HepG2 (cell line): Measurements from ENCODE around the gene SYT8. TPM values are rescaled to one million over a fixed set of nuclear protein-coding genes. Genes with fewer than 3 reads are reported as not detected.

Experiments used
- ATAC-seq: fragments of 200-7000 bp; cut with Tn5 transposase; 3 replicates; pipeline ENCODE4 v1.9.1; 2020; ENCODE audit warnings: mild to moderate bottlenecking, moderate library complexity
- BruUV-seq: library from RNA; stranded (reverse); fragments of 400-500 nt; replicated peaks from 2 replicates; lab custom pipeline; 2021; lab: Mats Ljungman, UMichigan
- CTCF ChIA-PET: fragments of 300-600 bp; formaldehyde crosslinking; extraction: SDS; loops from one replicate; lab custom pipeline; 2021; ENCODE audit warnings: low total read pairs, inconsistent platforms, low intra/inter-chr PET ratio; lab: Yijun Ruan, JAX
- POLR2A ChIA-PET: fragments of 350-600 bp; sonication (Branson Sonifier 250); formaldehyde crosslinking; loops from one replicate; lab custom pipeline; 2020; ENCODE audit warnings: antibody characterized with exemption, inconsistent platforms; lab: Yijun Ruan, JAX
- DNase-seq: peaks from one replicate; pipeline ENCODE4 v3.0.0-alpha.2; 2015; ENCODE audit warnings: low spot score
- FAIRE-seq: peaks from 3 replicates; lab custom pipeline; 2011; peaks lifted over from hg19 to GRCh38; lab: Jason Lieb, UNC
- H2AFZ ChIP-seq: one replicate; pipeline ENCODE4 v1.6.1; 2011; ENCODE audit warnings: low read length, inconsistent platforms
- H3K27ac ChIP-seq: fragments of 300-600 bp; 3 replicates; pipeline ENCODE4 v1.8.0; 2011; ENCODE audit warnings: mixed run types, mild to moderate bottlenecking, mixed read lengths, low read length, inconsistent platforms; ENCODE audit not compliant: insufficient read depth; ENCODE audit errors: extremely low read length
- H3K27me3 ChIP-seq, 2 experiments: fragments of 200-600 bp in 1 of 2; 2 replicates in 1 of 2; 3 replicates in 1 of 2; pipeline versions ENCODE4 v1.6.0 to v1.8.0; 2011; ENCODE audit warnings: low read length in 2 of 2, mild to moderate bottlenecking in 2 of 2, moderate library complexity in 2 of 2, inconsistent platforms in 1 of 2; ENCODE audit not compliant: insufficient read depth in 2 of 2, control insufficient read depth in 1 of 2
- H3K36me3 ChIP-seq, 2 experiments: fragments of 200-600 bp in 1 of 2; replicated peaks in 1 of 2; 2 replicates in 1 of 2; 3 replicates in 1 of 2; pipeline versions ENCODE4 v1.5.1 to v1.8.0; 2011; ENCODE audit warnings: low read length in 2 of 2, inconsistent platforms in 1 of 2; ENCODE audit not compliant: insufficient read depth in 2 of 2, control insufficient read depth in 1 of 2
- H3K4me1 ChIP-seq: 2 replicates; pipeline ENCODE4 v1.5.1; 2012; ENCODE audit warnings: low read length, inconsistent platforms; ENCODE audit not compliant: insufficient read depth
- H3K4me2 ChIP-seq: 2 replicates; pipeline ENCODE4 v1.6.0; 2011; ENCODE audit warnings: low read depth, low read length, inconsistent platforms
- H3K4me3 ChIP-seq, 3 experiments: fragments of 200-600 bp in 1 of 3; sonication (generic), shearing (Covaris generic) in 1 of 3; replicated peaks in 1 of 3; 2 replicates each; pipeline ENCODE4 v1.5.1; 2011 to 2016; ENCODE audit warnings: low read length in 3 of 3, inconsistent platforms in 2 of 3, low read depth in 2 of 3, mild to moderate bottlenecking in 2 of 3, control low read depth in 1 of 3, mixed read lengths in 1 of 3; ENCODE audit not compliant: insufficient read depth in 1 of 3
- H3K79me2 ChIP-seq: one replicate; pipeline ENCODE4 v1.6.1; 2011; ENCODE audit warnings: low read length, inconsistent platforms; ENCODE audit not compliant: insufficient read depth
- H3K9ac ChIP-seq: 2 replicates; pipeline ENCODE4 v1.6.0; 2011; ENCODE audit warnings: mild to moderate bottlenecking, low read depth, low read length, inconsistent platforms; ENCODE audit not compliant: insufficient read depth
- H3K9me3 ChIP-seq: 2 replicates; pipeline ENCODE4 v1.5.1; 2012; ENCODE audit warnings: mild to moderate bottlenecking, low read length
- H4K20me1 ChIP-seq: 2 replicates; pipeline ENCODE4 v1.6.0; 2011; ENCODE audit warnings: inconsistent platforms, mild to moderate bottlenecking, low read length, moderate library complexity; ENCODE audit not compliant: insufficient read depth
- MXI1 ChIP-seq: IDR thresholded peaks from 3 replicates; pipeline ENCODE4 v1.6.1; 2012; ENCODE audit warnings: low read depth, low read length, inconsistent platforms, borderline replicate concordance
- NFIB ChIP-seq: sonication (generic); formaldehyde crosslinking; IDR thresholded peaks from 2 replicates; pipeline ENCODE4 v1.9.0; 2021; ENCODE audit warnings: missing genetic modification reagents, mild to moderate bottlenecking, borderline replicate concordance
- POLR2AphosphoS5 ChIP-seq: IDR thresholded peaks from 2 replicates; pipeline ENCODE4 v1.6.1; 2012; ENCODE audit warnings: low read depth, low read length
- ZNF451 ChIP-seq: sonication (generic); formaldehyde crosslinking; IDR thresholded peaks from 2 replicates; pipeline ENCODE4 v1.5.0; 2020; ENCODE audit warnings: mild to moderate bottlenecking, missing genetic modification reagents
- WGBS: methylation state at CpG from one replicate; pipeline ENCODE4 v1.1.6; 2017; ENCODE audit warnings: low lambda C conversion rate; 5-methylcytosine and 5-hydroxymethylcytosine counted together
- in situ Hi-C: cut with HindIII; loops from 2 replicates; pipeline ENCODE4 v1.10.0; 2017; ENCODE audit warnings: low pct_unique_long_range_greater_than_20kb; ENCODE audit not compliant: extremely low pct_ligation_motif_present
- intact Hi-C: fragments of 100-400 bp; cut with micrococcal nuclease; formaldehyde crosslinking; loops from one replicate; pipeline ENCODE4 v1.10.0; 2022; ENCODE audit not compliant: unreplicated experiment
- polyA plus RNA-seq, 8 experiments: library from polyadenylated mRNA; depleted of rRNA in 3 of 8; stranded (reverse) in 7 of 8; unstranded in 1 of 8; fragments of >200 nt; fragmentation: Illumina TruSeq in 4 of 8; extraction: Trizol in 4 of 8; gene quantifications; 2 replicates each; pipeline versions ENCODE4 v1.2.1 to v1.2.3, GENCODE V29; 2011 to 2016; ENCODE audit warnings: low read depth in 4 of 8, missing spikeins in 1 of 8, mixed read lengths in 1 of 8; ENCODE audit not compliant: insufficient read depth in 1 of 8
- total RNA-seq, 5 experiments: library from RNA; depleted of rRNA; stranded (reverse); fragments of >200 nt; fragmentation: Illumina TruSeq; extraction: Trizol; gene quantifications; 2 replicates each; pipeline ENCODE4 v1.2.3, GENCODE V29; 2016; ENCODE audit warnings: low read depth in 1 of 5
- TF ChIP-seq, protein P1 (sequence below): sonication (generic); formaldehyde crosslinking; IDR thresholded peaks from 2 replicates; pipeline ENCODE4 v1.9.0; 2021; ENCODE audit warnings: missing genetic modification reagents, borderline replicate concordance

Gene SYT8
- total and polyA plus RNA-seq, 2 of the 13 experiments (the other 11 are each of a cell fraction or from before 2014, with no cell fraction given): 0.60 to 2.3 TPM

- Histone ChIP-seq H3K79me2 (no peaks in the 10 kb centered on the region), H3K27ac (no peak overlapping the region), H3K9ac (no peak overlapping the region), H3K27me3 (peaks cover 26 to 89% of the 10 kb centered on the region in 2 experiments), H4K20me1 (no peaks in the 10 kb centered on the region), H3K4me3 (no peak overlapping the region), H3K9me3 (no peaks in the 10 kb centered on the region), H3K4me2 (no peak overlapping the region), H3K4me1 (no peaks in the 10 kb centered on the region), H2AFZ (no peak overlapping the region), H3K36me3 (no peaks in the 10 kb centered on the region)
- 29% methylated on average over 10 of the region's 19 CpGs for WGBS
- TF ChIP-seq POLR2AphosphoS5 (no peak), NFIB (CRISPR knock-in tag) (no peak)
- FAIRE-seq (no peak), ATAC-seq (no peak), DNase-seq (no peak)
- no TSS peak for BruUV-seq
- POLR2A ChIA-PET: no interaction called here
- in situ Hi-C loops: no loop called here
- CTCF ChIA-PET: no interaction called here
- intact Hi-C loops: no loop called here
Observed at GRCh38 chr11:1853376-1854131, 18.8 kb downstream of the SYT8 start.

GRCh38 chr11:1854132-1854948, 19.6 kb downstream of the SYT8 start:
- H3K9me3 ChIP-seq: no peaks in the 10 kb centered on the region
- WGBS: 33% methylated on average over 13 of the region's 27 CpGs
- H3K4me2 ChIP-seq: no peak overlapping the region
- no peak overlapping the region for H3K27ac ChIP-seq
- in situ Hi-C loops: no loop called here
- H3K79me2 ChIP-seq: no peaks in the 10 kb centered on the region
- no peak for DNase-seq
- CTCF ChIA-PET: no interaction called here
- ATAC-seq: no peak
- H3K4me1 ChIP-seq: no peaks in the 10 kb centered on the region
- H2AFZ ChIP-seq: no peak overlapping the region
- no peak for FAIRE-seq
- peaks cover 25 to 84% of the 10 kb centered on the region in 2 experiments for H3K27me3 ChIP-seq
- H3K4me3 ChIP-seq: no peak overlapping the region
- H3K36me3 ChIP-seq: no peaks in the 10 kb centered on the region
- no TSS peak for BruUV-seq
- POLR2A ChIA-PET: no interaction called here
- H4K20me1 ChIP-seq: no peaks in the 10 kb centered on the region
- intact Hi-C loops: no loop called here
- H3K9ac ChIP-seq: no peak overlapping the region
- TF ChIP-seq ZNF451 (CRISPR knock-in tag) (no peak), MXI1 (no peak)
- TF ChIP-seq, protein P1, sequence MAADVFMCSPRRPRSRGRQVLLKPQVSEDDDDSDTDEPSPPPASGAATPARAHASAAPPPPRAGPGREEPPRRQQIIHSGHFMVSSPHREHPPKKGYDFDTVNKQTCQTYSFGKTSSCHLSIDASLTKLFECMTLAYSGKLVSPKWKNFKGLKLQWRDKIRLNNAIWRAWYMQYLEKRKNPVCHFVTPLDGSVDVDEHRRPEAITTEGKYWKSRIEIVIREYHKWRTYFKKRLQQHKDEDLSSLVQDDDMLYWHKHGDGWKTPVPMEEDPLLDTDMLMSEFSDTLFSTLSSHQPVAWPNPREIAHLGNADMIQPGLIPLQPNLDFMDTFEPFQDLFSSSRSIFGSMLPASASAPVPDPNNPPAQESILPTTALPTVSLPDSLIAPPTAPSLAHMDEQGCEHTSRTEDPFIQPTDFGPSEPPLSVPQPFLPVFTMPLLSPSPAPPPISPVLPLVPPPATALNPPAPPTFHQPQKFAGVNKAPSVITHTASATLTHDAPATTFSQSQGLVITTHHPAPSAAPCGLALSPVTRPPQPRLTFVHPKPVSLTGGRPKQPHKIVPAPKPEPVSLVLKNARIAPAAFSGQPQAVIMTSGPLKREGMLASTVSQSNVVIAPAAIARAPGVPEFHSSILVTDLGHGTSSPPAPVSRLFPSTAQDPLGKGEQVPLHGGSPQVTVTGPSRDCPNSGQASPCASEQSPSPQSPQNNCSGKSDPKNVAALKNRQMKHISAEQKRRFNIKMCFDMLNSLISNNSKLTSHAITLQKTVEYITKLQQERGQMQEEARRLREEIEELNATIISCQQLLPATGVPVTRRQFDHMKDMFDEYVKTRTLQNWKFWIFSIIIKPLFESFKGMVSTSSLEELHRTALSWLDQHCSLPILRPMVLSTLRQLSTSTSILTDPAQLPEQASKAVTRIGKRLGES (CRISPR knock-in tag): no peak
